Measurements from ENCODE around the gene ASB6.

ASB6 gene

DNA sequence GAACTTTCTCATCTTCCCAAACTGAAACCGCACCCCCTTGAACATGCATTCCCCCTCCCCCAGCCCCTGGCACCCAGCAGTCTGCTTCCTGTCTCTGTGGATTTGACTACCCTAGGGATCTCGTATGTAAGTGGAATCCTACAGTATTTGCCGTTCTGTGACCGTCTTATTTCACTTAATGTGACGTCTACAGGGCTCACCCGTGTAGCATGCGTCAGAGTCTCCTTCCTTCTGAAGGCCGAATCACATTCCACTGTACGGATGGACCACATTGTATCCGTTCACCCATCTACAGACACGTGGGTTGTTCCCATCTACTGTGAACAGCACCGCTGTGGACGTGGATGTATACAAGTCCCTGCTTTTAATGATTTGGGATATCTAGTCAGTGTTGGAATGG is 28.0 kb upstream of the ASB6 start:
- Histone ChIP-seq H3K36me3 (ENCODE audit: low read depth) (no peaks in the 10 kb centered on the region), H3K27me3 (ENCODE audit: insufficient read depth, poor library complexity, severe bottlenecking) (peaks cover 17% of the 10 kb centered on the region), H3K4me3 (ENCODE audit: severe bottlenecking) (no peak overlapping the region), H3K9me3 (ENCODE audit: severe bottlenecking) (no peaks in the 10 kb centered on the region), H3K4me1 (ENCODE audit: insufficient read depth, poor library complexity, severe bottlenecking) (no peaks in the 10 kb centered on the region), H3K27ac (ENCODE audit: poor library complexity, severe bottlenecking) (no peak overlapping the region)
- DNase-seq (ENCODE audit: low spot score) (no peak), ATAC-seq (ENCODE audit: low read depth) (no peak)
- TF ChIP-seq, protein P1, sequence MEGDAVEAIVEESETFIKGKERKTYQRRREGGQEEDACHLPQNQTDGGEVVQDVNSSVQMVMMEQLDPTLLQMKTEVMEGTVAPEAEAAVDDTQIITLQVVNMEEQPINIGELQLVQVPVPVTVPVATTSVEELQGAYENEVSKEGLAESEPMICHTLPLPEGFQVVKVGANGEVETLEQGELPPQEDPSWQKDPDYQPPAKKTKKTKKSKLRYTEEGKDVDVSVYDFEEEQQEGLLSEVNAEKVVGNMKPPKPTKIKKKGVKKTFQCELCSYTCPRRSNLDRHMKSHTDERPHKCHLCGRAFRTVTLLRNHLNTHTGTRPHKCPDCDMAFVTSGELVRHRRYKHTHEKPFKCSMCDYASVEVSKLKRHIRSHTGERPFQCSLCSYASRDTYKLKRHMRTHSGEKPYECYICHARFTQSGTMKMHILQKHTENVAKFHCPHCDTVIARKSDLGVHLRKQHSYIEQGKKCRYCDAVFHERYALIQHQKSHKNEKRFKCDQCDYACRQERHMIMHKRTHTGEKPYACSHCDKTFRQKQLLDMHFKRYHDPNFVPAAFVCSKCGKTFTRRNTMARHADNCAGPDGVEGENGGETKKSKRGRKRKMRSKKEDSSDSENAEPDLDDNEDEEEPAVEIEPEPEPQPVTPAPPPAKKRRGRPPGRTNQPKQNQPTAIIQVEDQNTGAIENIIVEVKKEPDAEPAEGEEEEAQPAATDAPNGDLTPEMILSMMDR (IDR thresholded peaks at IDR 0.05; ENCODE audit: poor library complexity, severe bottlenecking): no peak

DNA sequence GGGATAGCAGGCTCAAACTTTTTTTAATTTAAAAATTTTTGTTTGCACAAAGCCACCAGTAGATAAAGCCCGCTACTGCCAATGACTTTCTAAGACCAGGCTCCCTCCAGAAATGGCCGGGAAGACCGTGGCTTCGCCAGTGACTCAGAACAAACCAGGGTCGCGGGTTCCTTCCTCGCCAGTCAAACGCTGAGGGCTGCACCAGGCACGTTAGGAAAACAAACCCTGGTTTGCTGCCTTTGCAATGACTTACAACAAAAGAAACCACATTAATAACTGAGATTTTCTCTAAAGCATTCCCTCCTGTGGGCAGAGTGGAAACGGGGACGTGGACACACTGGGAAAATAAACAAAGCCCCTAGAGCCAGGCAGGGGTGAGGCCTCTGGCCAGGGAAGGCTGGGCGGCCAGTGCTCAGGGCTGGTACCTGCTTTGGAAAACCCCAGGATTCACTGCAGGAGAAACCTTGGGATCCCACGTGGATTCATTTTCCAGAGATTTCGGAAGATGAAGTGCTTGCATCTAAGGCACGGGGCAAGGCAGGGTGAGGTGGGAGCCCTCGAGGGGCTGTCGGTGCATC is 27.3 kb upstream of the ASB6 start:
- Histone ChIP-seq H3K27me3 (ENCODE audit: insufficient read depth, poor library complexity, severe bottlenecking) (peaks cover 16% of the 10 kb centered on the region), H3K9me3 (ENCODE audit: severe bottlenecking) (no peaks in the 10 kb centered on the region), H3K27ac (ENCODE audit: poor library complexity, severe bottlenecking) (no peak overlapping the region), H3K4me3 (ENCODE audit: severe bottlenecking) (no peak overlapping the region), H3K36me3 (ENCODE audit: low read depth) (no peaks in the 10 kb centered on the region), H3K4me1 (ENCODE audit: insufficient read depth, poor library complexity, severe bottlenecking) (no peaks in the 10 kb centered on the region)
- no peak for DNase-seq (ENCODE audit: low spot score)
- TF ChIP-seq, protein P1 (IDR thresholded peaks at IDR 0.05; ENCODE audit: poor library complexity, severe bottlenecking): no peak
- ATAC-seq (ENCODE audit: low read depth): no peak

DNA sequence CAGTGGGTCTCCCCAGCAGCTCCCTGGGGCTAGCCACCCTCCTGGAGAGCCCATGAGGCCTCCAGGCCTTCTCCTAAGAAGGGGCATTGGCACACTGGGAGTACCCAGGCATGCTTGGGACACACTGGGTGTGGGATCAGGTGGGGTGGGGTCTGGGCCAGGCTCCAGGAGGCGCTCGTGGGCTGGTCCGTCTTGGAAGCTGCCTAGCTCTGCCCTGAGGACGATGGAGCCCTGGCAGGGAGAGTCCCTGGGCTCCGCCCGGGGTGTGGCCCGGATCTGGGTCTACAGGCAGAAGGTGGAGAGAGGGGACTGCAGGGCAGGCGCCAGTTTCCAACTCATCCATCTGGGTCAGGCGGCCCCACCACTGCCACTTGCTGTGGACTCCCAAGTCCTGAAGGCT is 25.9 kb upstream of the ASB6 start:
- DNase-seq (ENCODE audit: low spot score) (no peak), ATAC-seq (ENCODE audit: low read depth) (no peak)
- H3K36me3 ChIP-seq (ENCODE audit: low read depth): no peaks in the 10 kb centered on the region
- TF ChIP-seq, protein P1 (IDR thresholded peaks at IDR 0.05; ENCODE audit: poor library complexity, severe bottlenecking): no peak
- no peaks in the 10 kb centered on the region for H3K9me3 ChIP-seq (ENCODE audit: severe bottlenecking)
- H3K4me3 ChIP-seq (ENCODE audit: severe bottlenecking): no peak overlapping the region
- H3K4me1 ChIP-seq (ENCODE audit: insufficient read depth, poor library complexity, severe bottlenecking): no peaks in the 10 kb centered on the region
- H3K27me3 ChIP-seq (ENCODE audit: insufficient read depth, poor library complexity, severe bottlenecking): peaks cover 16% of the 10 kb centered on the region
- no peak overlapping the region for H3K27ac ChIP-seq (ENCODE audit: poor library complexity, severe bottlenecking)

DNA sequence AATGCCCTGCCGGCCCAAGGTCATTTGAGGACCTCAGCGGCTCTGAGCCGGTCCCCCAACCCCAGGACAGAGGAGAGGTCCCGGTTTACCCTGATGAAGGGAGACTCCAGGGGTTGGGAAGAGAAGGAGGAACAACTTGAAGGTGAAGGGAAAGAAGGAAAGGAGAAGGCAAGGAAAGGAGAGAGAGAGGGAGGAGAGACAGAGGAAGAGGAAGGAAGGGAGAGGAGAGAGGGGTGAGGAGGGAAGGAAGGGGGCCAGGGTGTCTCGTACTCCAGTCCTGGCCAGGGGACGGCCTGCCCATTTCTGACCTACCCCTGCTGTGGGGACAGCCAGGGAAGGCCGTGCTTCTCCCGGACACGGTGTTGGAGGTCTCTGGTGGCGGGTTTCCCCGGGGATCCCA is 25.4 kb upstream of the ASB6 start:
- TF ChIP-seq, protein P1 (IDR thresholded peaks at IDR 0.05; ENCODE audit: poor library complexity, severe bottlenecking): no peak
- DNase-seq (ENCODE audit: low spot score) (no peak), ATAC-seq (ENCODE audit: low read depth) (no peak)
- Histone ChIP-seq H3K4me1 (ENCODE audit: insufficient read depth, poor library complexity, severe bottlenecking) (no peaks in the 10 kb centered on the region), H3K9me3 (ENCODE audit: severe bottlenecking) (no peaks in the 10 kb centered on the region), H3K27me3 (ENCODE audit: insufficient read depth, poor library complexity, severe bottlenecking) (peaks cover 16% of the 10 kb centered on the region), H3K36me3 (ENCODE audit: low read depth) (no peaks in the 10 kb centered on the region), H3K27ac (ENCODE audit: poor library complexity, severe bottlenecking) (no peak overlapping the region), H3K4me3 (ENCODE audit: severe bottlenecking) (no peak overlapping the region)

GRCh38 chr9:129666575-129666974 is 24.6 kb upstream of the ASB6 start:
- H3K36me3 ChIP-seq (ENCODE audit: low read depth): no peaks in the 10 kb centered on the region
- TF ChIP-seq, protein P1 (IDR thresholded peaks at IDR 0.05; ENCODE audit: poor library complexity, severe bottlenecking): no peak
- no peak for DNase-seq (ENCODE audit: low spot score)
- no peak for ATAC-seq (ENCODE audit: low read depth)
- H3K27ac ChIP-seq (ENCODE audit: poor library complexity, severe bottlenecking): no peak overlapping the region
- peaks cover 16% of the 10 kb centered on the region for H3K27me3 ChIP-seq (ENCODE audit: insufficient read depth, poor library complexity, severe bottlenecking)
- no peaks in the 10 kb centered on the region for H3K4me1 ChIP-seq (ENCODE audit: insufficient read depth, poor library complexity, severe bottlenecking)
- H3K9me3 ChIP-seq (ENCODE audit: severe bottlenecking): no peaks in the 10 kb centered on the region
- H3K4me3 ChIP-seq (ENCODE audit: severe bottlenecking): no peak overlapping the region
